ENCODE measurements around the gene PAX9.
A peak's percentile ranks its signal among the peaks of the same experiment; 100 is the strongest.

Gene PAX9

GRCh38 chr14:36661506-36662257 is at the start of gene PAX9:
Gene PAX9, plus strand, starts transcription at chr14:36661860. Its CDS starts 230 bp downstream, at chr14:36662090.
- DNase-seq: peak in 6 of 51 donors; percentile 12 to 35 (median 21)

GRCh38 chr14:36617824-36618223 is 43.8 kb upstream of the PAX9 start:
- DNase-seq: no peak

GRCh38 chr14:36618641-36619040 is 43.0 kb upstream of the PAX9 start:
- DNase-seq: no peak

- no peak for DNase-seq
Measured at GRCh38 chr14:36619131-36619530, 42.5 kb upstream of the PAX9 start.

GRCh38 chr14:36619853-36620252 is 41.8 kb upstream of the PAX9 start:
- DNase-seq: no peak

- DNase-seq: no peak
Measured at GRCh38 chr14:36625014-36625413, 36.6 kb upstream of the PAX9 start.

- DNase-seq: no peak
Measured at GRCh38 chr14:36625436-36625835, 36.2 kb upstream of the PAX9 start.

- no peak for DNase-seq
Measured at GRCh38 chr14:36626151-36626550, 35.5 kb upstream of the PAX9 start.

GRCh38 chr14:36627981-36628380 is 33.7 kb upstream of the PAX9 start:
- no peak for DNase-seq

- DNase-seq: no peak
Measured at GRCh38 chr14:36633580-36633979, 28.1 kb upstream of the PAX9 start.

GRCh38 chr14:36646664-36647416 is 14.8 kb upstream of the PAX9 start:
- DNase-seq: no peak

GRCh38 chr14:36647417-36647823 is 14.2 kb upstream of the PAX9 start:
- DNase-seq: no peak

- DNase-seq: no peak
Measured at GRCh38 chr14:36647824-36648753, 13.6 kb upstream of the PAX9 start.

GRCh38 chr14:36649872-36650650 is 11.6 kb upstream of the PAX9 start:
- no peak for DNase-seq

GRCh38 chr14:36652542-36653201 is 9.0 kb upstream of the PAX9 start:
- DNase-seq: no peak

- no peak for DNase-seq
Measured at GRCh38 chr14:36653413-36653812, 8.2 kb upstream of the PAX9 start.

GRCh38 chr14:36653962-36654793 is 7.5 kb upstream of the PAX9 start:
- DNase-seq: no peak

GRCh38 chr14:36654794-36655381 is 6.8 kb upstream of the PAX9 start:
- DNase-seq: no peak

GRCh38 chr14:36655571-36655962 is 6.1 kb upstream of the PAX9 start:
- DNase-seq: no peak
